ENCODE data around the gene CD300LB. TPM values are rescaled to one million over a fixed set of nuclear protein-coding genes. Genes with fewer than 3 reads are reported as not detected.

Gene CD300LB
- total RNA-seq, 1 donor from 2014 or later = 1.5 TPM

- DNase-seq (no peak), ATAC-seq (no peak)
- intact Hi-C loops (cut with DNase I) = no loop called here
- H3K4me1 ChIP-seq = peaks cover 27% of the 10 kb centered on the region
- no peaks in the 10 kb centered on the region for H3K9me3 ChIP-seq
- no peak overlapping the region for H3K27ac ChIP-seq
- no peak overlapping the region for H3K4me3 ChIP-seq
- H3K36me3 ChIP-seq = no peaks in the 10 kb centered on the region
- H3K27me3 ChIP-seq (ENCODE audit: low read depth) = peaks cover 6% of the 10 kb centered on the region
- TF ChIP-seq CTCF (IDR thresholded peaks at IDR 0.05) = no peak
These were observed 56.1 kb downstream of the CD300LB start for GRCh38 chr17:74475189-74475588.

GRCh38 chr17:74474043-74474792 is 57.1 kb downstream of the CD300LB start:
- no peak for TF ChIP-seq CTCF (IDR thresholded peaks at IDR 0.05)
- peak in 1 of 2 donors; percentile 16 for ATAC-seq
- no peaks in the 10 kb centered on the region for H3K36me3 ChIP-seq
- H3K9me3 ChIP-seq = no peaks in the 10 kb centered on the region
- intact Hi-C loops (cut with DNase I) = no loop called here
- peaks cover 24% of the 10 kb centered on the region for H3K4me1 ChIP-seq
- no peak overlapping the region for H3K4me3 ChIP-seq
- DNase-seq = no peak
- H3K27me3 ChIP-seq (ENCODE audit: low read depth) = peaks cover 6% of the 10 kb centered on the region
- H3K27ac ChIP-seq = no peak overlapping the region

- Histone ChIP-seq H3K27ac (no peak overlapping the region), H3K9me3 (no peaks in the 10 kb centered on the region), H3K36me3 (no peaks in the 10 kb centered on the region), H3K4me1 (peaks cover 19% of the 10 kb centered on the region), H3K27me3 (ENCODE audit: low read depth) (peaks cover 13% of the 10 kb centered on the region), H3K4me3 (no peak overlapping the region)
- DNase-seq (no peak), ATAC-seq (no peak)
- intact Hi-C loops (cut with DNase I) = no loop called here
- no peak for TF ChIP-seq CTCF (IDR thresholded peaks at IDR 0.05)
These were observed 58.0 kb downstream of the CD300LB start for GRCh38 chr17:74473294-74473693.

GRCh38 chr17:74472890-74473289 is 58.4 kb downstream of the CD300LB start:
- no peaks in the 10 kb centered on the region for H3K36me3 ChIP-seq
- H3K9me3 ChIP-seq = no peaks in the 10 kb centered on the region
- H3K4me1 ChIP-seq = peaks cover 15% of the 10 kb centered on the region
- DNase-seq = no peak
- no peak for ATAC-seq
- peaks cover 17% of the 10 kb centered on the region for H3K27me3 ChIP-seq (ENCODE audit: low read depth)
- TF ChIP-seq CTCF (IDR thresholded peaks at IDR 0.05) = no peak
- H3K4me3 ChIP-seq = no peak overlapping the region
- H3K27ac ChIP-seq = no peak overlapping the region
- intact Hi-C loops (cut with DNase I) = no loop called here

- Histone ChIP-seq H3K4me3 (no peak overlapping the region), H3K36me3 (no peaks in the 10 kb centered on the region), H3K9me3 (no peaks in the 10 kb centered on the region), H3K27ac (no peak overlapping the region), H3K4me1 (peaks cover 4% of the 10 kb centered on the region), H3K27me3 (ENCODE audit: low read depth) (peaks cover 25% of the 10 kb centered on the region)
- DNase-seq (no peak), ATAC-seq (no peak)
- intact Hi-C loops (cut with DNase I) = no loop called here
- TF ChIP-seq CTCF (IDR thresholded peaks at IDR 0.05) = no peak
These were observed 59.9 kb downstream of the CD300LB start for GRCh38 chr17:74471341-74471740.

Other genes with a start within 250 kb of the CD300LB start
- 3.6 TPM for gene KIF19, start 205.2 kb downstream of the CD300LB start, total RNA-seq
- not detected for gene BTBD17, start 169.6 kb downstream of the CD300LB start, total RNA-seq
- gene GPR142, start 164.0 kb downstream of the CD300LB start, total RNA-seq = not detected
- gene GPRC5C, start 99.4 kb downstream of the CD300LB start, total RNA-seq = 58.2 TPM
- gene CD300A, start 64.8 kb downstream of the CD300LB start, total RNA-seq = 27.8 TPM
- gene CD300C, start 14.6 kb upstream of the CD300LB start, total RNA-seq = 13.9 TPM
- gene CD300H, start 36.0 kb upstream of the CD300LB start, total RNA-seq = 0.92 TPM
- gene CD300LD, start 60.8 kb upstream of the CD300LB start, total RNA-seq = not detected
- gene CD300E, start 92.3 kb upstream of the CD300LB start, total RNA-seq = 7.3 TPM
- gene CD300LF, start 181.4 kb upstream of the CD300LB start, total RNA-seq = 66.2 TPM
- 7.4 TPM for gene RAB37, start 205.8 kb upstream of the CD300LB start, total RNA-seq
- 35.7 TPM for gene NHERF1, start 217.2 kb upstream of the CD300LB start, total RNA-seq
- 48.6 TPM for gene NAT9, start 244.9 kb upstream of the CD300LB start, total RNA-seq

Measured in lower lobe of right lung (tissue), 2 donors.